HG03469 (cell line): ENCODE results near the gene SPTAN1.
A peak's percentile ranks its signal among the peaks of the same experiment; 100 is the strongest.
"Not testable (repeated sequence)": the region's sequence is repeated elsewhere in the genome, so short reads cannot be mapped to it uniquely, and the experiment has no call there.

Experiments used
- ATAC-seq: cut with Tn5 transposase; IDR thresholded peaks from one replicate; pipeline ENCODE4 v1.9.1; 2021; ENCODE audit warnings: mild to moderate bottlenecking, moderate library complexity, moderate number of reproducible peaks; ENCODE audit not compliant: unreplicated experiment

The SPTAN1 gene

GRCh38 chr9:128656416-128657343 is 104.3 kb downstream of the SPTAN1 start, which contains the start of gene DYNC2I2:
Gene DYNC2I2 (minus strand): TSS chr9:128656847. CDS start chr9:128656726, 121 bp downstream.
- peak; percentile 50 for ATAC-seq

DNA sequence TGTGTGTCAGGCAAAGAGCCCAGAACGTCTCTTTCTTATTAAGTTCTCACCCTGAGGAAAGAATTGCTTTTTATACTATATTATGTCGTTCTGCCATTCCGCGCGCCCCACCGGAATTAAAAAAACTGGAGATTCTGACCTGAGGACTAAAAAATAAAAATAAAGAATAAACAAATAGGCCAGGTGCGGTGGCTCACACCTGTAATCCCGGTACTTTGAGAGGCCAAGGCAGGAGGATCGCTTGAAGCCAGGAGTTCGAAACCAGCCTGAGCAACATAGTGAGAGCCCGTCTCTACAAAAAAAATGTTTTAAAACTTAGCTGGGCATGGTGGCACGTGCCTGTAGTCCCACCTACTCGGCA is 104.9 kb downstream of the SPTAN1 start:
- ATAC-seq, result no peak

DNA sequence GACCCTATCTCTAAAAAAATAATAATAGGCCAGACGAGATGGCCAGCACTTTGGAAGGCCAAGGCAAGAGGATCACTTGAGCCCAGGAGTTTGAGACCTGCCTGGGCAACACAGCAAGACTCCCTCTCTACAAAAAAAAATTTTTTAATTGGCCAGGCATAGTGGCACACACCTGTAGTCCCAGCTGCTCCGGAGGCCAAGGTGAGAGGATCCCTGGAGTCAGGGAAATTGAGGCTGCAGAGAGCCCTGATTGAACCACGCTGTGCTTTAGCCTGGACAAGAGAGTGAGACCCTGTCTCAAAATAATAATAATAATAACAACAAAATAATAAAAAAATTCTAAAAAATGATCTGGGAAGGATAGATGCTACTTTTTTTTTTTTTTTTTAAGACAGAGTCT is 105.4 kb downstream of the SPTAN1 start:
- ATAC-seq, result no peak

DNA sequence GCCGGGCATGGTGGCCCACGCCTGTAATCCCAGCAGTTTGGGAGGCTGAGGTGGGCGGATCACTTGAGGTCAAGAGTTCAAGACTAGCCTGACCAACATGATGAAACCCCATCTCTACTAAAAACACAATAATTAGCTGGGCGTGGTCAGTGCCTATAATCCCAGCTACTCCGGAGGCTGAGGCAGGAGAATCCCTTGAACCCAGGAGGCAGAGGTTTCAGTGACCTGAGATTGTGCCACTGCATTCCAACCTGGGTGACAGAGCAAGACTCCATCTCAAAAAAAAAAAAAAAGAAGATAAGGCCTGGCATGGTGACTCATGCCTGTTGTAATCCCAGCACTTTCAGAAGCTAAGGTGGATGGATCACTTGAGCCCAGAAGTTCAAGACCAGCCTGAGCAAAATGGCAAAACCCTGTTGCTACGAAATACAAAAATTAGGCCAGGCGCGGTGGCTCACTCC is 114.1 kb downstream of the SPTAN1 start:
- not testable (repeated sequence) for ATAC-seq

DNA sequence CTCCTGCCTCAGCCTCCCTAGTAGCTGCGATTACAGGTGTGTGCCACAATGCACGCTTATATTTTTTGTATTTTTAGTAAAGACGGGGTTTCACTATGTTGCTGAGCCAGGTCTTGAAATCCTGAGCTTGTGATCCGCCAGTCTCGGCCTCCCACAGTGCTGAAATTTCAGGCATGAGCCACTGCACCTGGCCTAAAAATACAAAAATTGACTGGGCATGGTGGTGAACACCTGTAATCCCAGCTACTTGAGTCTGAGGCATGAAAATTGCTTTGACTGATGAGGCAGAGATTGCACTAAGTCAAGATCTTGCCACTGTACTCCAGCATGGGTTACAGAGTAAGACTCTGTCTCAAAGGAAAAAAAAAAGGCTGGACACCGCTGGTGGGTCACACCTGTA is 117.4 kb downstream of the SPTAN1 start:
- no peak for ATAC-seq

DNA sequence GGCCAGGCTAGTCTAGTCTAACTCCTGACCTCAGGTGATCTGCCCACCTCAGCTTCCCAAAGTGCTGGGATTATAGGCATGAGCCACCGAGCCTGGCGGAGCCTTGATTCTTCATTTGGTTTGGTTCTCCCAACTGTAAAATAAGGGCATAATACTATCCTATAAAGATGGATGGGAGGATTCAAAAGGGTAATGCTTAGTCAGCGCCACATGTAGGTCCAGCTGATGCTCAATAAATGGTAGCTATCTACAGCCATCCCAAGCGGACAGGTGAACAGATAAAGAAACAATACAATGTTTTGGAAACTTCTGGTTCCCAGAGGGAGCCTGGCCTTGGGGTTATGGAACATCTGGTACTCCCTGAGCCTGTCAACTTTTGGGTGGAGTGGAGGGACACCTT is 123.0 kb downstream of the SPTAN1 start:
- no peak for ATAC-seq

DNA sequence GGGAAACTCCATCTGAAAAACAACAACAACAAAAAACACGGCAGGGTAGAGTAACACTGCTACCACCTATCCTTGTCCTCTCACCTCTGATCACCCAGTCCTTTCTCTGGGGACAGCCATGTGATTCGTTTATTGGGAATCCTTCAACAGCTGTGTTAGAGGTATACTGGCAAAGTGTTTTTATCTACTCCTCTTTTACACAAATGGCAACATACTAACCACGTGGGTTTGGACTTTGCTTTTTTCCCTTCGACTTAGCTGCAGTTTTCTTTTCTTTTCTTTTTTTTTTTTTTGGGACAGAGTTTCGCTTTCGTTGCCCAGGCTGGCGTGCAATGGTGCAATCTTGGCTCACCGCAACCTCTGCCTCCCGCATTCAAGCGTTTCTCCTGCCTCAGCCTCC is 125.4 kb downstream of the SPTAN1 start:
- ATAC-seq, result no peak
